Measurements from ENCODE around the gene ASB7.

GRCh38 chr15:100570735-100571313 is 31.6 kb upstream of the ASB7 start:
- no peak for TF ChIP-seq CTCF (conservative IDR thresholded peaks at IDR 0.05; ENCODE audit: low read depth, low read length)
- no peak for TF ChIP-seq EZH2 (IDR thresholded peaks at IDR 0.05; ENCODE audit: borderline replicate concordance, low read depth, low read length, poor library complexity, severe bottlenecking)

All from A673 (cell line).